HG03354 (cell line): ENCODE measurements around the gene UBE2J2.

Experiments used
- ATAC-seq: cut with Tn5 transposase; IDR thresholded peaks from one replicate; pipeline ENCODE4 v1.9.1; 2021; ENCODE audit warnings: mild to moderate bottlenecking; ENCODE audit not compliant: unreplicated experiment, poor library complexity, severe bottlenecking

The UBE2J2 gene

DNA sequence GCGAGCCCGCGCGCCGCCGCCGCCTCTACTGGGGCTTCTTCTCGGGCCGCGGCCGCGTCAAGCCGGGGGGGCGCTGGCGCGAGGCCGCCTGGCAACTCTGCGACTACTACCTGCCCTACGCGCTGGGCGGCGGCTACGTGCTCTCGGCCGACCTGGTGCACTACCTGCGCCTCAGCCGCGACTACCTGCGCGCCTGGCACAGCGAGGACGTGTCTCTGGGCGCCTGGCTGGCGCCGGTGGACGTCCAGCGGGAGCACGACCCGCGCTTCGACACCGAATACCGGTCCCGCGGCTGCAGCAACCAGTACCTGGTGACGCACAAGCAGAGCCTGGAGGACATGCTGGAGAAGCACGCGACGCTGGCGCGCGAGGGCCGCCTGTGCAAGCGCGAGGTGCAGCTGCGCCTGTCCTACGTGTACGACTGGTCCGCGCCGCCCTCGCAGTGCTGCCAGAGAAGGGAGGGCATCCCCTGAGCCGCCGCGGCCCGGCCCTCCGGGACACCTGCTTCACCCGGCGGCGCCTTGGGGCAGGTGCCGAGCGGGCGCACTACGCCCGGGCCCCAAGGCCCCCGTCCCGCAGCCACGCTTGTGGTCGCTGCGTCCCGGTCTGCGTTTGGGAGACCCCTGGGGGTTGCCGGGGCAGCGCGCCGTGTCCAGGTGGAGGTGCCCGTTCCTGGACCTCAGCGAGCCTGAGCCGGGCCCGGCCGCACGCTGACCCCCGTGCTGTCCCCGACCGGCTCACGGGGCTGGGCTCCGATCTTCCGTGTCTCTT is 40.7 kb downstream of the UBE2J2 start:
- no peak for ATAC-seq

DNA sequence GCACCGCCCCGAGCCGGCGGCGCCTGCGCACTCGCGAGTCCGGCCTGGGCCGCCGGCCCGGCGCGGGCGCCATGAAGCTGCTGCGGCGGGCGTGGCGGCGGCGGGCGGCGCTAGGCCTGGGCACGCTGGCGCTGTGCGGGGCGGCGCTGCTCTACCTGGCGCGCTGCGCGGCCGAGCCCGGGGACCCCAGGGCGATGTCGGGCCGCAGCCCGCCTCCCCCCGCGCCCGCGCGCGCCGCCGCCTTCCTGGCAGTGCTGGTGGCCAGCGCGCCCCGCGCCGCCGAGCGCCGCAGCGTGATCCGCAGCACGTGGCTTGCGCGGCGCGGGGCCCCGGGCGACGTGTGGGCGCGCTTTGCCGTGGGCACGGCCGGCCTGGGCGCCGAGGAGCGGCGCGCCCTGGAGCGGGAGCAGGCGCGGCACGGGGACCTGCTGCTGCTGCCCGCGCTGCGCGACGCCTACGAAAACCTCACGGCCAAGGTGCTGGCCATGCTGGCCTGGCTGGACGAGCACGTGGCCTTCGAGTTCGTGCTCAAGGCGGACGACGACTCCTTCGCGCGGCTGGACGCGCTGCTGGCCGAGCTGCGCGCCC is 41.4 kb downstream of the UBE2J2 start, which contains the start of gene B3GALT6:
TSS of gene B3GALT6 (plus strand) at position 30 of the 588 bp plus-strand sequence. CDS start at position 72, 42 bp downstream.
- ATAC-seq = peak; percentile 13

DNA sequence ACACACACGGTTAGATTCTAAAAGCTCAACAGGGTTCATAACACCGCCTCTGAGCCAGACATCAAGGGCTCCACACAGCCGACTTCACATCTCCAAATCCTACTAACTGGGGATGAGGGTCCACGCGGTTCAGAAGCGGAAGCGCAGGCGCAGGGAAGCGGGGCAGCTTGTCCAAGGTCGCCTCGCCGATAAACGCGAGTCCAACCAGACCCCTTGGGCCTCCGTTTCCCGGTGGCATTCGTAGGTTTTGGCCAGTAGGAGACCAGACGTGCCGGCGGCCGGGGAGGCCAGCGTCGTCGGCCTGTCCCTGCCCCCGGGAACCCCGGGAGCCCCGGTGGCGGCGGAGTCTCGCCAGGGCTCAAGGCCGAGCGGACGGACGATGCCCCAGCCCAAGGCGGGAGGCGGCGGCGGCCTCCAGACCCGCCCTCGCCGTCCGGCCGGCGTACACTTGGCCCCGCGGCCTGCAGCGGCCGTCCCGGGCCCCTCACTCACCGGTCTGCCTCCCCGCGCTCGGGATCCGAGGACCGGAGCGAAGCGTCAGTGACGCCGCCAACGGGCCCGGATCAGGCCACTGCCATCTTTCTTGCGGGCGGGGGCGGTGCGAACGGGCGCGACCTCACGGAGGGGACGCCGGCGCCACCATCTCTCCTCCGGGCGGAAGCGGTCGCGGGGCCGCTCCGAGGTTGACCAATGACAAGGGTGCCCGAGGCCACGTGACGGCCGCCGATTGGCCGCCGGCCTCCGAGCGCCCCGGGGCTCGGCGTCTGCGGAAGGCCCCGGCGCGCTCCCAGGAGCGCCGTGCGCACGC is 42.0 kb downstream of the UBE2J2 start, which contains the start of gene SDF4:
TSS of gene SDF4 (minus strand) at position 602 of the 808 bp plus-strand sequence. CDS start 3,229 bp downstream, outside the sequence.
- ATAC-seq = peak; percentile 93

DNA sequence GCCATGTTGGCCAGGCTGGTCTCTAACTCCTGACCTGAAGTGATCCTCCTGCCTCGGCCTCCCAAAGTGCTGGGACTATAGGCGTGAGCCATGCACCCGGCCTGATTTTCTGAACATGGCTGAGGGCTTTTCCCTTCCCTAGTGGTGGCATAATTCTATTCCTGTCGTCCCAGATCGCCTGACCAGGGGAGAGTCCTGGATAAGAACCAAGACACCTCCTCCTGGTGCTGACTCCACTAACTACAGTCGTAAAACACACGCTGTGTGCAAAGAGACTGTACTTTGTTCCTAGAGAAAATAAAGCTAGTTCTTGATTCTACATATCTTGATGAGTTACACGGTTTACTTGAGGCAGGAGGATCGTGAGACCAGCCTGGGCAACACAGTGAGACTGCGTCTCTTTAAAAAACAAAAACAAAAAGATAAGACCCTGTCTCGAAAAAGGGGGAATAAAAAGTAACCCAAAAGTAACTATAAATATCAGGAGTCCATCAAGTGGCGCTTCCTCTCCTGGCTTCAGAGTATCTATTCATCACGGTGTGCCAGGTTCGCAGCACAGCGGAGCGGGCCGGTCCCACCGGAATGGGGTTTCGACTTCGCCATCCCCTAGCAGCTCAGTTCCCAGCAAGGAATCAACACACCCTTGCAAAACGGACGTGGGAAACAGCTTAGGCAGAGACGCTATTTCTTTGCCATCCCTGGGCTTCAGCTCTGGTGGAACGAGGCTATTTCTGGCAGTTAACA is 42.8 kb downstream of the UBE2J2 start:
- no peak for ATAC-seq

DNA sequence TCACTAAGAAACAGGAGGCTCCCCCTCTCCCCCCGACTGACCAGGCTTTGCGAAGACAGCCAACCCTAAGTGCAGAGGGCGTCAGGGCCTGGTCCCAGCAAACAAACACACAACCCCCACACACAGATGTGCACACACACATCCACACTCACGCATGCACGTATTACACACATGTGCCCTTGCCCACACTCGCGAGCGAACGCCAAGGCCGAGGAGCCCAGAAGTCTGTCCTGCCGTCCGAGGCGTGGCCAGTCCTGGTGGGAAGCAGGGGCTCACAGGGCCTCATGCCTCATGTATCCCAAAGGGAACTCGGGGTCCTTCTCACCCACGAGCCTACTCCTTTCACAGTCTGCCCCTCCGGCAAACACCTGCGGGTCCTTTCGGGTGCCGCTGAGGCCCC is 43.9 kb downstream of the UBE2J2 start:
- ATAC-seq = no peak

DNA sequence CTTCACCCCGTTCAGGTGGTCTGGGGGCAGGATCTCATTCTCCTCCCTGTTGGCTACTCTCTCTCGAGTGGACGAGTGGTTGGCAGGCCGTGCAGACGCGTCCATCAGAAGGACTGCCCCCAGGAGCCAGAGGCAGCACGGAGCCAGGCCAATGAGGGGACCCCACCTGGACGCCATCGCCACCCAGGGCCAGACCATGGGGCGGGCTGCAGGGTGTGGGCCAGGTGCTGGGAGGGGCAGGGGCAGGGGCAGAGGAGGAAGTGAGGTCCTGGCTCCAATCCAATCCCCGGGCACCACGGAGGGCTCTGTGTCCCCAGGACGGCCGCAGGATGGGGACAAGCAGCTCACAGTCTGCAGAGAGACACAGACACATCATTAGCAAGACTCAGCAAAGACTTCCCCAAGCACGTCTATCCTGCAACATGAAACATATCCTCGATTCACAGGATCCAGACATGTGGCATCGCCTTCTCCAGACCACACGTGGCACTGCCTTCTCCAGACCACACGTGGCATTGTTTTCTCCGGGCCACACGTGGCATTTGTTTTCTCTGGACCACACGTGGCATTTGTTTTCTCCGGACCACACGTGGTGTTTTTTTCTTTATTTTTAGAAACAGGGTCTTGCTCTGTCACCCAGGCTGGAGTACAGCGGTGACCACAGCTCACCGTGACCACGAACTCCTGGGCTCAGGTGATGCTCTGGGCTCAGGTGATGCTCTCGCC is 44.9 kb downstream of the UBE2J2 start:
- no peak for ATAC-seq

DNA sequence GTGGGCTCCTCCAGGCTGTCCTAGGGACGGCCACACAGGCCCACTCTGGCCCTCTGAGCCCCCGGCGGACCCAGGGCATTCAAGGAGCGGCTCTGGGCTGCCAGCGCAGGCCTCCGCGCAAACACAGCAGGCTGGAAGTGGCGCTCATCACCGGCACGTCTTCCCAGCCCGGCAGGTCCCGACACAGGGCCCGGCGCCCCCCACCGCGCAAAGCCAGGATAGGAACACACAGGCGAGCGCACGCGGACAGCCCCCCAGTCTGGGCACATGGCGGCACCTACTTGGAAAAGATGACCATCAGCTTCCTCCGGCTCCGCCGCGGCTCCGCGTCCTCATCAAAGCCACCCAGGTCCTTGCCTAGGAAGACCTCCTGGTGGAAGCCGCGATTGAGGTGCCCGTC is 45.5 kb downstream of the UBE2J2 start:
- ATAC-seq = no peak

DNA sequence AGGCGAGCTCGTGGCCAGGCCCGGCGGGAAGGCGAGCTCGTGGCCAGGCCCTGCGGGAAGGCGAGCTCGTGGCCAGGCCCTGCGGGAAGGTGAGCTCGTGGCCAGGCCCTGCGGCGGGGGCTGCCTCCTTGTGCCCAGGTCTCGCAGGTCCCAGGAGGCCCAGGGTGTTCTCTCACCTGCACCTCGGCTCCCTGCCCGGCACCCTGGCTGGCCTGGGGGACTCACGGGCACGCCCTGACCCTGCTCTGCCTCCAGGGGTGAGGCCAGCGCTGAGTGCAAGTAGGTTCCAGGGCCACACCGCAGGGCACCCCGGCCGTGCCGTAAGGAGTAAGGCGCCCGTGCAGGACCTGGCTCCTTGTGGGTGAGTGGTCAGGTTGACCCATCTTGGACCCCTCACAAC is 46.3 kb downstream of the UBE2J2 start:
- no peak for ATAC-seq

DNA sequence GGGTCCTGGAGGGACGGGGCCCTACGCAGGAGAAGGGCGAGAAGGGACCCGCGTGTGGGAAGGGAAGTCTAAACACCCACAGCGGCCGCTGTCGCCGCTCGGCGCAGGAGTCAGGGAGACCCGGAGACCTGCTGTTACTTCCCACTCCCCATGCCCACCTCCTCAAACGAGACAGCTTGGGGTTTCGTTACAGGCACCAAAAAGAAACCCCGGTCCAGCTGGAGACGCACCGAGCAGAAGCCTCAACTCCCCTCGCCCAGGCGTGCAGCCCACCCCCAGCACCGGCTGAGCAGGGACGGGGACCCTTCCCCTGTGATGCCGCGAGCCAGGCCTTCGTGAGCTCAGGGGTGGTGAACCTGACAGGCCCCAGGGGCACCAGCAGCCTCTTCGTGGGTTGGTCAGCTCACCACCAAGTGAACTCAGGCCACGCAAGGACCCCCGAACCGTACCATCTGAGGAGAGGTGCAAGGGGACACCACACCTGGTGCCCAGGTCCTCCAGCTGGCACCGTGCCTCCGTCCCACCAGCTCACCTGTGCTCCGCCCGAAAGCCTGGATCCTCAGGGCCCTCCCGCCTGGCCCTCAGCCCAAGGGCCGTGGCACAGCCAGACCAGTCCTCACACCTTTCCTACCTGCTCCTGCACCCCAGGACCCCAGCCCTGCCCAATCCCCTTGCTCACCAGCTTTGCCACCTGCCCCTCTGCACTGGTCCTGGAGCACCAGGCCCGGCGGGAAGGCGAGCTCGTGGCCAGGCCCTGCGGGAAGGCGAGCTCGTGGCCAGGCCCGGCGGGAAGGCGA is 46.9 kb downstream of the UBE2J2 start:
- ATAC-seq = no peak

DNA sequence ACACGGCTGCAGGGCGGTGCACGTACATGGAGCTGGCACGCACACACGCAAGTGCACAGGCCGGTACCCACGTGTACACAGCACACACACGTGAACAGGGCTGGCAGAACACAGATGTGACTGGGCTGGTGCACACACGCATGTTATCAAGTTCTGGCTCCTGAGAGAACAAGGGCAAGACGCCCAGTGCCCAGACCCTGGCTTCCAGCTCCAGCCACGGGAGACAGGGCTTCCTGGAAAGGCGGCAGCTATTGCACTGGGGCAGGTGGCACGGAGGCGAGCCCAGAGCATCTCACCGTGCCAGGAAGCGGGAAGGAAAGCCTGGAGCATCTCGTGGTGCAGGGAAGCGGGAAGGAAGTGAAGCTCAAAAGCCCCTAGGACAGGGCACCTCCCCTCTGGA is 47.7 kb downstream of the UBE2J2 start:
- no peak for ATAC-seq

DNA sequence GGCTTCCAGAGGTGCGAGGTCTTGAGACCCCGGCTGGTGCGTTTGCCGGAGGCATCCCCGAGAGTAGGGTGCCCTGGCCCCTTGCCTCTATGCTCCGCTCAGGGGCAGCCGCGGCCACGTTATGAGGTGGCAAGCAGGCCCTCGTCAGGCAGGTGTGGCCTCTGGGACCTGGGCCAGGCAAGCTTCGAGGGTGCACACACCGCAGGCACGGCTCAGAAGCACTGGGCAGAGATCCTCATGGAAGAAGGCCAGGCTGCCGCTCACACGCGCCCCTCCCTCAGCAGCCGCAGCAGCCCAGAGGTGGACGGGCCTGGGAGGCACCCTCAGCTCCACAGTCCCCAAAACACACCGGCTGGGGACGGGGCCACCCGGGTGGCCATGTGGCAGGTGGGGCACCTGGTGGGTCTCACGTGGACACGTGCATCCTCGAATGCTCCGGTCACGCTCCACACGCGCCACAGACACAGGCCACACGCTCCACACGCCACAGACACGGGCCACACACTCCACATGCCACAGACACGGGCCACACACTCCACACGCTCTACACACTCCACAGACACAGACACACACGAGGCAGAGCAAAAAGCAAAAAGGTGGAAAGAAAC is 48.3 kb downstream of the UBE2J2 start:
- no peak for ATAC-seq

DNA sequence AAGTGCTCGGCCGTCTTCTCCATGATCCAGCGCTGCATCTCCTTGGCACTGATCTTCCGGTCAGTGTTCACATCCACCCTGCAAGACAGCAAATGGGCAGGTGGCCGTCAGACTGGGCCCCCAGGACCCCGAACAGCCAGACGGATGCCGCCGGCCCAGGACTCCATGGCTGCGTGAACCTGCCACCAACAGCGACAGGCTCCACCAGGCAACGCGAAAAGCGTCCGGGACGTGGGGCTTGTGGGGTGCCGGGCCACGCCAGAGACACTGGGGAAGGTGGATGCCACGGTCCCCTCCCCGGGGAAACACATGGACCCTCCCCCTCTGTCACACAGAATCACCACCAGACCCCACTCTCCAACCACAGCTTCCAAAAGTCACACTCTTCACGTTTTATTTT is 49.8 kb downstream of the UBE2J2 start:
- ATAC-seq = no peak

DNA sequence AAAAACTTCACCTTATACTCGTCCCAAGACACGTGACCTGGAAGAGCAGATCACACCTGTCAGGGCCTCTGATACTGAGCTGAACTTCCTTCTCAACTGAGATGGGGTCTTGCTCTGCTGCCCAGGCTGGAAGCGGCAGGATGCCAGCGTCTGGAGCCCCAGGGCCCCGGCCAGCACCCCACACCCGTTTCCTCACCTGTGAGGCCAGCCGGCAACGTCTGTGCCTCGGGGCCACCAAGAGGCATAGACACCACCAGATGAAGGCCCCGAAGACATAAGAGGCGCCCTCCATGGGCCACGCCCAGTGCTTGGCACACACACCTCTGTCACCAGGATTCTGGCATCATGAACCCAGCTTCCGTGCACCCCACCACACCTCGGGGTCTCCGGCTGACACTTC is 50.3 kb downstream of the UBE2J2 start:
- no peak for ATAC-seq

DNA sequence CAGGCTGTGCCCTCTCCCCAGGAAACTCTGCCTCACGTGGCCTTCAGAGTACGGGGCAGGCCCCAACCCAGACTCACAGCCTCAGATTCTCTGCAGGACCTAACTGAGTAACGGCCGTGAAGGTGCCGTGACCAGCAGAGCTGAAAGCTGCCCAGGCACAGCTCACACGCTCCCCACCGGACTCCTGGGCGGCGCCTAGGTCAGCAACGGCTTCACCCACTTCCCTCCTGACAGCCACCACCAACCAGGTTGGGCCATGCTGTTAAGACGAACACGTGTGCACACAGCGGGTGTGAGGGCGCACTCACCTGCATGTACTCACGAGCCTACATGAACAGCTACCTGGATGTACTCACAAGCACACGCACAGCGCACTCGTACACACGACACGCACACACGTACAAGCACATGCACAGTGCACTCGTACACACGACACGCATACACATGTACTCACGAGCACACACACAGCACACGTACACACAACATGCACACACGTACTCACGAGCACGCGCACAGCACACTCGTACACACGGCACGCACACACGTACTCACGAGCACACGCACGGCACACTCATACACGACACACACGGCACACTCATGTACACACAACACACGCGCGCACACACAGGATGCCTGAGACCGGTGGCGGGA is 51.0 kb downstream of the UBE2J2 start:
- no peak for ATAC-seq

DNA sequence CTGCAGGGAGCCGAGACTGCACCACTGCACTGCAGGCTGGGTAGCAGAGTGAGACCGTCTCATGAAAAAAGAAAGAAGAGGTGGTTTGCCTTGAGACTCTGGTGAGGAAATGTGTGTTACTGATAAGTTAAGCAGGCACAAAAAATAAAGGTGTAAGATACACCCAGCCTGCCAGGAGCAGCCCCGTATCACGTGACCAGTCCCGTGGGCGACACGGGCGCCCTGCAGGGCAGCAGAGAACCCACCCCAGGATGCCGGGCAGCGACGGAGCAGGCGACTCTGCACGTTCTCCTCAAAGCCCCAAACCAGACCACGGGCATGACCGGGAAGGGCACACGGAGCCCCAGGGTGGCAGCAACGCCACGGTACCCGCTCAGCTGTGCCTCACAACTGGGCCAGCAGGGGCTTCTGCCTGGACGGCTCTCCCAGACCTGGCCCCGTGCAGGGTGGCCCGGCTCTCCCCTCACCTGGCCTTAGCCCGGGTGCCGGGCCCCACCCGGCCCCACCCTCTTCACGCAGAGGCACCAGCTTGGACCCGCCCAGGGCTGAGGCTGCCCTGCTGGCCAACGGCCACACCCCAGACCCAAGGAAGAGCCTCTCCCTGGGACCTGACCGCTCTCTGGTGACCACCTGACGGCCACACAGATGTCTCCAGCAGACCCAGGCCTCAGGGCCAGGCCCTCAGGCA is 51.6 kb downstream of the UBE2J2 start:
- ATAC-seq = no peak

DNA sequence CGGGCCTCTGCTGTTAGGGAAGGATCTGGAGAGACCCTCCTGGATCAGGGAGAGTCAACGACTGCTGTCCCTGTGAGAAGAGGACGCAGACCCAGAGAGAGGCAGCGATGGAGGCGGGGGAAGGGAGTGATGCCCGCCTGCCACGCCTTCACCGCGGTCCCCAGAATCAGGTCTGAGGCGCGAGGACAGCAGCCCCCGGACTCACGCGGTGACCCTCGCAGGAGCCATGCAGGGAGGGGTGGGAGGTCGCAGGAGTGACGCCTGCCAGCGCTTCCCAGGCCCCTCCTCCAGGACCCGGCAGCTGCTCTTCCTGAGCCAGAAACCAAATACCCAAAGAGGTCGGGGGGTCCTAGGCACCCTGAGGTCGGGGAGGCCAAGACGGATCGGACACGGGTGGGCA is 53.5 kb downstream of the UBE2J2 start:
- no peak for ATAC-seq

DNA sequence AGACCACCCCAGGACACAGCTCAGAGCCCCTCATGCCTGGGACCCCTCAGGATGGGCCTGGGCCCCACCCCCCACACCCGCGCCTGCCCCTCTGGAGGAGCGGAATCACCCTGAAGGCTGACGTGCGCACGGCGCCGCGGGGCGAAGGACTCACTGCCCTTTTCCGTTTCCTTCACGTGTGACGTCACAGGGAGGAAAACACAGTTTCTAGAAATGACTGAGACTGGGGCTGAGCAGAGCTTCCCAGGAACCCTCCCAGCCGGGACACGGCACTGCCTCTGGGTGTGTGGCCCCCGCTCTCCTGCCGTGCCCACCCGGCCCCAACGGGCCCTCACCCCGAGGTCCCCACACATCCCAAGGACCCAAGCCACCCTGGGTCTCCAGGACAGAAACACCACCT is 54.3 kb downstream of the UBE2J2 start:
- no peak for ATAC-seq
